HG03457 (cell line): Measurements from ENCODE around the gene GLYATL2.

Source experiments
- ATAC-seq: cut with Tn5 transposase; IDR thresholded peaks from one replicate; pipeline ENCODE4 v1.9.1; 2021; ENCODE audit warnings: moderate number of reproducible peaks; ENCODE audit not compliant: unreplicated experiment

The GLYATL2 gene, protein sequence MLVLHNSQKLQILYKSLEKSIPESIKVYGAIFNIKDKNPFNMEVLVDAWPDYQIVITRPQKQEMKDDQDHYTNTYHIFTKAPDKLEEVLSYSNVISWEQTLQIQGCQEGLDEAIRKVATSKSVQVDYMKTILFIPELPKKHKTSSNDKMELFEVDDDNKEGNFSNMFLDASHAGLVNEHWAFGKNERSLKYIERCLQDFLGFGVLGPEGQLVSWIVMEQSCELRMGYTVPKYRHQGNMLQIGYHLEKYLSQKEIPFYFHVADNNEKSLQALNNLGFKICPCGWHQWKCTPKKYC

DNA sequence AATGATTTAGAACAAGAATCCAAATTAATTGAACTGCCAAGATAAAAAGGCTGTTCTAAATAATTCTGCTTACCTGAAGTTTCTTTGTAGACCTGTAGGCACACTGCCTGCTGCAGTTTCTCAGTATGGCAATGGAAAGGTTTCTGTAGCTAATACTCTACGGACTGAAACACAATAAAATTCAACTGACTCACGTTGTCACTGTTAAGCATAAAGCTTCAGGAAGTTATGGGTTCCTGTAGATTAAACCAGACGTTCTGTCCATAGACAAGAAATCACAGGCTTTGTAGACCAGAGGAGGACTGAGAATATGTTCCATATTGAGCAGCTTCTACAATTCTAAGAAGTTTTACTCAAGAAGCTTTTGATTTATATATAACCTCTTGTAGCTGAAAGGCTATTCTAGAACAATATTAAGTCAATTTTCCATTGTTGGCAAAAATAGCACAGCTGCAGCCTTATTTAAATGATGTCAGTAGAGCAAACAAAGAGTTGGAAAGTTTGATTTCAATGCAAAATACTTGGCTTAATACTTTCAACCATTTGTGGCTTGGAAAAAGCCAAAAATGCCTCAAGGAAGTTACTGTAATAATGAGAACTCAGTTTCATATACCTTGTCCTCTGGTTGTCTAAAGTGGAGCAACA lies at the start of gene GLYATL2:
TSS of gene GLYATL2 (minus strand) at position 344 of the 645 bp plus-strand sequence. CDS start 5,092 bp downstream, outside the sequence.
- ATAC-seq, result no peak

DNA sequence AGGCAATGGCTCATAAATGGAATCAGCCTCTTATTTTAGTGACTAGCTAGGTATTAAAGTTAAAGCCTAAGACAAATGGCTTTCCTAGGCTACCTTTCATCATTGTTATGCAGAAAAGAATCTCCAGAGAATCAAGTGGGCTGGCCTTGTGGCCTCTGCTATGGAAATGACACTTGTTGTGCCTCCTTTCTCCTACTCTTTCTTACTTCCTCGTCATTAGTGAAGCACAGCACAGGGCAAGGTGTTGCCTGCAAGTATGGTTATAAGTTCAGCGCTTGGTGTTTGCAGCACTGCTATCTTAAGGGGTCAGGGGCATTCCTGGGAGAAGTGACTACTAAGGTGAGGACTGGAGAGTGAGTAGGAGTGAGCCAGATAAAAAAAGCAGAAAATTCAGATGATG lies 49.4 kb upstream of the GLYATL2 start:
- ATAC-seq, result no peak

DNA sequence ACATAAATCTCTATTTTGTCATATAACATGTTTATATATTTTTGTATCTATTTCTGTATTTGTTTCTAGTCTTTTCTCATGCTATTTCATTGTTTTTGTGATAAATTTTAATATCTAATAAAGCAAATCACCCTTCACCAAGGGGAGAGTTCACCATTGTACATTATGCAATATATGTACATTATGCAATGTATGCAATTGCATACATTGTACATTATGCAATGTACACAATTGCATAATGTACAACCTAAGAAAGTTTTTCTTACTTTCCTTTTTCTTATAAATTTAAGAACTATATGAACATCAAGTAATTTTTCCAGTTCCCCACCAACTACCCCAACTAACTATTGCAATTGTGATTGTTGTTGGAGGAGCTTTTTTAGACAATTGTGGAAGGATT lies 44.1 kb upstream of the GLYATL2 start:
- ATAC-seq, result no peak

DNA sequence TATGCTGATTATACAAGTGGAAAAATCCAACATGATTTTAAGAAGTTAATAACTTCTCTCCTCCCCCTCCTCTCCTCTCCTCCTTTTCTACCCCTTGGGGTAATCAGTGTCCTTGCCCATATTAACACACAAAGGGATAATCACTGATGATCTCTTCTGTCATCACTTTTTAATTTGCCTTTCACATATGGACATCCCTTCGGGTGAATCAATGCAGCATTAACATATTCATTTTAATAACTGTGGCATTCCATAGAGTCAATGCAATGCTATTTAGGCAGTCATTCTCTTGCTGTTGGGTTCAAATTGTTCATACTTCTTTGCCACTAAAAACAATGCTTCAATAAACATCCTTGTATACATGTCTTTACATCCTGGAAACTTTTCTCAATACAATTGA lies 42.9 kb upstream of the GLYATL2 start:
- no peak for ATAC-seq

DNA sequence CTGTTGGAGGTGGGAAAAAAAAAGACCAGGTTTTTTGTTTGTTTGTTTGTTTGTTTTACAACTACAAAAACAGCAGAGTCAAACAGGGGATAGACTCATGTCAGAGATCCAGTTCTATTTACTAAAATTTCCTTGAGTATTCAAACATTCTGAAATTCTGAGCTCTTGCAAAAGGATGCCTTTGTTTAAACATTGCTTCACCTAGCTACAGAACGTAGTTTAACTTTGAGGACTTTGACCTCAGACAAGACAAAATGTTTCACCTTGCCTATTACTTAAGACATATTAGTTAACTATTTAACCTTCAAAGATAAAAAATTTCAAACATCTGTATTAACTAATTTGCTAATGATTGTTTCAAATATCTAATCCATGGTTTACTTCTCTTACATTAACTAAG lies 36.1 kb upstream of the GLYATL2 start:
- ATAC-seq, result no peak

DNA sequence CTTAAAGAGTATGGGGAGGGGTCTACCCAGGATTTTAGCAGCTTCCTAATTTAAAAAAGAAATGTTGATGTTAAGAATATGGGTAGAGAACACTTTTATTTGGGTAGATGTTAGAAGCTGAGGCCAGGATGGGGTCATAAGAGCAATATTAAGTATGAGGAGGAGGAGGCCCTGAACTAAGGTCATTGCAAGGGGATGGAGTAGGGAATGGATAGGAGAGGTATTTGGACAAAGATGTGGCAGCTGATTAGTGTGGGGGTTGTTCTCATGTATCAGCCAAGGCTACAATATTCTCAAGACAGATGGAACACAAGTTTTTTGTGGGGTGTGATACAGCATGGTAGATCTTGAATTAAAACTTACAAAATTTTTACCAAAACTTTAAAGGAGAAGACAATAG lies 35.7 kb upstream of the GLYATL2 start:
- ATAC-seq, result no peak

DNA sequence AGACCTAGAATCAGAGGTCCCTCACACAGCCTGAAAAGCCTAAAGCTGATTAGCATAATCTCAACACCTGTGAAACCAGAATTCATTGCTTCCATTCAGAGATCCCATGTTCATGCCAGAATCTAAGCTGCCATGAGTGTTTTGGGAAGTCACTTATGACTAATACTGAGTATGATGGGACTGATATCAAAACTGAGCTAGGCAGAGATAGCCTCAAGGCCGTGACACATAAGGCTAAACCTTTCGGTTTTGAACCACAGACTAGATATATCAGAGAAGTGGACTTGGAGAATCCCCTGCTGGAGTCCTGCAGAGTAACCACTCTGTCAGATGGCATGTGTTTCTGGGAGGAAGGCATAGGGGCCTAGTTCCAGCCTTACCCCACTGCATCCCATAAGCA lies 23.1 kb upstream of the GLYATL2 start:
- ATAC-seq, result no peak

DNA sequence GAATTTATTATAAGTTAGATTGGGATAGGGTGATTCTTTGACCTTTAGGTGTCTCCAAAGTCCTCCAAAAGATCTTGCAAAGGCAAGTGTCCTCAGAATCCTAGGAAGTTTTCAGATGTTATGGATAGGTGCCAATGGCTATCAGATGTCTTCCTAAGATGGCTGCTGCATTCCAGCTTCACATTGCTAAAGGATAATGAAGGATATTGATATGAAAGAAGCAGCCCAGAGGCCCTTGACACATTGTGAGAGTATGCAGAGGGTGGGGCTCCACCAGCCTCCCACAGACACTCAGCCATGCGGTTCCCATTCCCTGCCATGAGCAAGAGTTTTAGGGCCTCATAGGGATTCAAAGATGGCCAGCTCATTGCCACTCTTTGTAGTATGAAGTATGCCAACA lies 22.3 kb upstream of the GLYATL2 start:
- ATAC-seq, result no peak

DNA sequence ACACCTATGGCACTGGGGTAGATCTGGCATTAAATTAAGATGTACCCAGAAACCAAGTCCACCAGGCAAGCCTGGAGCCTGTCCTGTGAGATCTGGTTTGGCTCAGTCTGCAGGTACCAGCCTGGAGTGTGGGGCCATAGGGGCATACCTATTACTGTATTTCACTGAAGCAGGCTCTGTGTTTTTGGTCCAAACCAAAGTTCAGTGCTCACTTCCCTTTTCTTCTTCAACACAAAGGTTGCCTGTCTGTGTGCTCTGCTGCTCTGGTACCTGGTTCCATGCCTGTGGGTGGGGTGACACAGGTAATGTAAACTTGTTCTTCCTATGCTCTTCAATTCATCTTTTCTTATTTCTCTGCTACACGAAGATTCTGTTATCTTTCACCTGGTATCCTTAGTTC lies 19.8 kb upstream of the GLYATL2 start:
- ATAC-seq, result no peak

DNA sequence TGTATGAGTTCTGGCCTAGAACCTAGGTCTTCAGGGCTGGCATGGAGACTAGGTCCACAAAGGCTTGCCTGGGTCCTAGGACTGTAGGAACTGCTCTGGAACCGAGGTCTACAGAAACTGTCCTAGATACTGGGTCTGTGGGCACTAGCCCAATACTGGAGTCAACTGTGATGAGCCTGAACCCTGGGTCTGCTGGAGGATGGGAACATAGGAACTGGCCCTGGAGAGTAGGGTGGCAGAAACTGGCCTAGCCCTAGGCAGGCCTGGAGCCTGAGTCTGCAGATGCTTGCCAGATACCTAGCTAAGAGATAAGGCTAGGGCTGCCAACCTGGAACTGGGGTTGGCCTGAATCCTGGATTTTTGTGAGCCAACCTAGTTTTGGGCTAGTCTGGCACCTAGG lies 19.2 kb upstream of the GLYATL2 start:
- no peak for ATAC-seq

DNA sequence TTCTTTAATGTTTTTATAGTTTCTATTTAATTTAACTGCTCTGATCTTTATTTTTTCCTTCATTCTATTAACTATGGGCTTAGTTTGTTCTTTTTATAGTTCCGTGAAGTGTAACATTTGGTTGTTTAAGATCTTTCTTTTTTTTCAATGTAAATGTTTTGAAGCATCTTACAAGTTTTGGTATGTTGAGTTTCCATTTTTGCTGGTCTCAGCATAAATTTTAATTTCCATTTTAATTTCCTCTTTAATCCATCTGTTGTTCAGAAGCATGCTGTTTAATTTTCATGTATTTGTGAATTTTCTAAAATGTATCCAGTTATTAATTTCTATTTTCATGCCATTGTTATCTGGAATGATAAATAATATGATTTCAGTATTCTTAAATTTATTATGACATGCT lies 17.0 kb upstream of the GLYATL2 start:
- ATAC-seq, result no peak

DNA sequence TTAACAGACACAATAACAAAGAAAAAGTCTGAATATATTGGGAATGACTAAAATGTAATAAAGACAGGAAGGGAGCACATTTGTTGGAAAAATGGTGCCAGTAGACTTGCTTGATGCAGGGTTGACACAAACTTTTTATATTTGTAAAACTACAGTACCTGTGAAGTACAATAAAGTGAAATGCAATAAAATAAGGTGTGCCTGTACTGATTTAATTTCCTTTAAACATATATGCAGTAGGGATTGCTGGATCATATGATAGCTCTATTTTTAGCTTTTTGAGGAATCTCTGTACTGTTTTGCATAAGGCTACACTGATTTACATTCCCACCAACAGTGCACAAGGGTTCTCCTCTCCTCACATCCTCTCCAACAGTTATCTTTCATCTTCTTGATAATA lies 12.3 kb upstream of the GLYATL2 start:
- ATAC-seq, result no peak

DNA sequence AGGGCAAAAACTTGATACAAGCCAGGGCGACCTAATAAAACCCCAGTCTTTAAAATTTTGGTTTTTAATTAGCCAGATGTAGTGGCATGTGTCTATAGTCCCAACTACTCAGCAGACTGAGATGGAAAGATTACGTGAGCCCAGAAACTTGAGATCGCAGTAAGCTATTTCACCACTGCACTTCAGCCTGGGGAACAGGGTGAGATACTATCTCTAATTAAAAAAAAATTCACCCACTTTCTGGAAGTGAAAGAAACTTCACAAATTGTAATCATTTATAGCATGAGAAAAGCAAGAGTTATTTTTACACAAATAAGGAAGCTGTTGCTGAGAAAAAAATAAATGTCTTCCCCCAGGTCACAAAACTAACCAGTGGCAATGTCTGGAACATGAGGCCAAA lies 882 bp upstream of the GLYATL2 start:
- no peak for ATAC-seq

DNA sequence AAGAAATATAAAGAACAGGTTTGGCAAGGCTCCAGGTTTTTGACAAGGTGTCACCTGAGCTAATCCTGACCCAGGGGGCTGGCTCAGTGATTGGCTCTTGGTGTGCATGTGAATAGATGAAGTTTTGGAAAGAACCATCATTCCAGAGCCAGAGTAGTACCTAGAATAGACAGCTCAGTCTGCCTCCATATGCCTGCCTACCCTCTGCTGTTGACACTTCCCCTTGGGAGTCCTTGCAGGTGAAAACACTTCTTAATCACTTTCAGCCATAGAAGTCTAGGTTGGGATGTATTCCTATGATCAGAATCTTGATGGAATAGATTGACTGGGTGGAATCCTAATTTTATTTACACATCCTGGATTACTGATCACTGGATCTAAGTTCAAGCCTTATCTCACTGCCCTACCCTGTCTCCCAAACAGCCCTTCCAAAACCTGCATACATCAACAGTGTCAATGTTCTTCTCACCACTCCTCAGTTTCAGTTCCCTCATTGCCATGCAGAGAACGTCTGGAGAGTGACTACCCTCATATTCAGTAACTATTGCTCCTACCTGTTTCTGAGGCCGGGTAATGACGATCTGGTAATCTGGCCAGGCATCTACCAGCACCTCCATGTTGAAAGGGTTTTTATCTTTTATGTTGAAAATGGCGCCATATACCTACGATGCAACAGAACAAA lies 6.7 kb downstream of the GLYATL2 start:
- no peak for ATAC-seq

DNA sequence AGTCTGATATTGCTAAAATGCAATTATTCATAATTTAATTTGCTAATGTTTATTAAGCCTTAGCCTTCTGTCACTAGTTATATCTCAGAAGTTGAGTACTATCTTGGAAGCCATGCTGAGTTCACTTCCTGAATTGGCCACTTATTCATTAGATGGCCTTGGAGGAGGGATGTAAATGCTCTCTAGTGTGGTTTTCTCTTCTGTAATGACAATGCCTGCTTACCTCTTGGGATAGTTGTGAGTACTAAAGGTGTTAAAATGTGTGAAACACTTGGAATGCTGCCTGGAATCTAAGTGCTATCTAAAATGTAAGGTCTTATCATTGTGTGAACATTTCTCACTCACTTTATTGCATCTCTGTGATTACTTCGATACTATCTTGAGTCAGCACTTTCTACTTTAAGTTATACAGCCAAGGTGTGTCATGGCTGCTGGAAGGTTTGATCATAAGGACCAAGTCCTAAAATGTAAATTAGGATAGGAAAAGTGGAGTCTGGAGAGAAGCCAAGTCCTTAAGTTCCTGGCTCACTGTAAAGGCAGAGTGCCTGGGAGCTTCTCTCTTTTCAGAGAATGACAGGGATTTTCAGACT lies 12.4 kb downstream of the GLYATL2 start:
- ATAC-seq, result no peak

DNA sequence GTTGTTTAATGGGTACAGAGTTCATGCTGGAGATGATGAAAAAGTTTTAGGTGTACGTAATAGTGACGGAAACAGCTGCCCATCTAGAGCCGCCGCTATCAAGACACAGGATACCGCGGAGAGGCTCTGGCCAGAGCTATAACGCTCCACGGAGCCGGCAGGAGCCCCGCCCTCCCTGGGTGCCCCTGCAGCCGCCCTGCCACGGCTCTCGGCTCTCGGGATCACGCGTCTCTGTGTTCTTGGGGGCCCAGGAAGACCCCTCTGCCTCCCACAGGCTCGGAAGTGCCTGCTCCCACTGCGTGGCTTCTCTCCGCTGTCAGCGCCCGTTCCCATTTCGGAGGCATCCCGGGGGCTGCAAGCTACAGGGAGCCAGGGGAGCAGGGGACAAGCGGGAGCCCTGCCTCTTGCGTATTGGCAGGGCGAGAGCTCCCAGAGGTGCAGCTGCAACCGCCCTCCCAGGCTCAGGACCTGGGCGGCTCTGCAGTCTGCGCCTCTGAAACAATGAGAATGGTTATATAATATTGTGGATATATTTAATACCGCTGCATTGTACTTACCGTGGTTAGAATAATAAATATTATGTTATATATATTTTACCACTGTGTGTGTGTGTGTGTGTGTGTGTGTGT lies 13.7 kb downstream of the GLYATL2 start:
- ATAC-seq, result no peak

DNA sequence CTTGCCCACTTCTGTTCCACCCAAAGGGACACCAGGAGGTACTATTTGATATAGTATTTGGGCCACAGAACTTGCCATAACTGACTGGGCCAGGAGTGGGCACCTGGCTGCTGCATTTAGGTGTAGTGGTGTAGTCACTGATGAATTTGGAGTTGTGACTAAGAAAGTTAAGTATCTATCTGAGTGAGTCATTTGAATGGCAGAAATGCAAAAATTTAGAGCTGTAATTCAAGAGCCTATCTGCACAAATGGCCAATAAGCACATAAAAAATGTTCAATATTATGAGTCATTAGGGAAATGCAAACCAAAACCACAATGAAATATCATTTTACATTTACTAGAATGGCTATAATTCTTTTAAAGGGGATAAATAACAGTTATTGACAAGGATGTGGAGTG lies 14.7 kb downstream of the GLYATL2 start:
- ATAC-seq, result no peak

DNA sequence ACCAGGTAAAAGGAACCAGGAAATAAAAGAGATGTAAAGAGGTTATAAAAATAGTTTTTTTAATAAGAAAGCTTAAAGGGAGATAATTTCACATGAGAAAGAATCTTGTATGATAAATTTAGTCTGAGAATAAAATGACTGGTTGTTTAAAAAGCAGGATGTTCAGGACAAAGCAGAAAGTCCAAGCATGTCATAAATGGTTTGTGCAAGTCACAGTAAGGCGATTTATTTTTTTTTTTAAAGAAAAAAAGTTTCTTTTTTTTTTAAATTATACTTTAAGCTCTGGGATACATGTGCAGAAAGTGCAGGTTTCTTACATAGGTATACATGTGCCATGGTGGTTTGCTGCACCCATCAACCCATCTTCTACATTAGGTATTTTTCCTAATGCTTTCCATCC lies 30.8 kb downstream of the GLYATL2 start:
- no peak for ATAC-seq

DNA sequence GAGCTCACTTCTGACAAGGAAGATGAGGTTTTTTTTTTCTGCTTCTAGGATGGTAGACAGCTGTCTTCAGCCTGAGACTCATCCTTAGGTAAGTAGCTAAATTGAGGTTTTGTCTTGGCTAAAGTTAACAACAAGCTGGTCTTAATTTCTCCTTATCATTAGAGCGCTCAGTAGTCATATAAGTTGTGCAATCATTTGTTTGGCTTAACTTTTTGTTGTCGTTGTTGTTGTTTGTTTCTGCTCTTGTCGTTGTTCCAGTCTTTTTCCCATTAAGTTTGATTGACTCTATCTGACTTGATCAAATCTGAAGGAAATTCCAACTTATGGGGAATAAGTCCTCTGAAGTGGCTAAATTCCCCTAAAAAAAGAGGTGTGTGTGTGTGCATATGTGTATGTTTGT lies 33.0 kb downstream of the GLYATL2 start:
- ATAC-seq, result no peak

DNA sequence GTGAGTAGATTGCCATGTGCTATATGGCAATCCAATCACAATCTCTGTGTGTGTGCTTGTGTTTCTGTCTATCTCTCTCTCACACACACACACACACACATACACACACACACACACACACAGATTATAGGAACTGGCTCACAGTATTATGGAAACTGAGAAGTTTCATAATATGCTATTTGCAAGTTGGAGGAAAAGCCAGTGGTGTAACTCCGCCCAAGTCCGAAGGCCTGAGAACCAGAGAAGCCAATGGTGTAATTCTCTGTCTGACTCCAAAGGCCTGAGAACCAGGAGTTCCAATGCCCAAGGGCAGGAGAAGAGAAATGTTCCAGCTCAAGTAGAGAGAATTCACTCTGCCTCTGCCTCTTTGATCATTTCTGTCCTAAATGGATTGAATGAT lies 37.2 kb downstream of the GLYATL2 start:
- no peak for ATAC-seq

DNA sequence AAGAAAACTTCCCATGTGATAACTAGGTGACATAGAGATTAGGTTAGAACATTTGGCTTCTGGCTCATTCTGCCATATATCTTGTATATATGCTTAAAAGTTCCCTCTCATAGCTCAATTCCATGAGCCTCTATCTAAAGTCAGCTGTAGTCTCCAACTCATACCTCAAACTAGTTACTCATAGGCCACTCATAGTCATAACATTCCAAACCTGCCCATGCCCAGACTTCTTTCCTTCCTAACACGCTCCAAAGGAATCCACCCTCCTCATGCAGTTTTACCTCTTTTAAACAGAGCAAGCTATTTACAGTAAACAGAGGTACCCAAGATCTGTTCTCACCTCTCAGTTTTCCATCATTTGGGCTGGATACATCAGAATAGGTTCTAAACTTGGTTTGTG lies 39.4 kb downstream of the GLYATL2 start:
- no peak for ATAC-seq
